Measurements from ENCODE around the gene VSIG2.

The VSIG2 gene

GRCh38 chr11:124751741-124752470, at the start of gene VSIG2:
Gene VSIG2, minus strand, starts transcription at chr11:124752255. Its CDS starts 118 bp downstream, at chr11:124752137.
- H3K9ac ChIP-seq (ENCODE audit: low read length), result no peak within 1 kb of the TSS
- H3K27me3 ChIP-seq (ENCODE audit: control insufficient read depth, insufficient read depth, low read length), result peaks cover 100% of the 10 kb centered on the region
- peak within 1 kb of the TSS; percentile 49 for H3K4me3 ChIP-seq (ENCODE audit: low read length)

GRCh38 chr11:124801014-124801413, 49.0 kb upstream of the VSIG2 start:
- Histone ChIP-seq H3K9me3 (ENCODE audit: control insufficient read depth, low read depth, low read length) (no peaks in the 10 kb centered on the region), H3K27me3 (ENCODE audit: control insufficient read depth, insufficient read depth, low read length) (no peaks in the 10 kb centered on the region), H3K27ac (ENCODE audit: low read length) (peak overlapping the region; percentile 48), H3K9ac (ENCODE audit: low read length) (peak overlapping the region; percentile 55), H3K4me1 (ENCODE audit: control insufficient read depth, low read depth, low read length) (peaks cover 16% of the 10 kb centered on the region), H3K4me3 (ENCODE audit: low read length) (peak overlapping the region; percentile 65), H3K36me3 (ENCODE audit: control insufficient read depth, low read depth, low read length) (no peaks in the 10 kb centered on the region)

More at GRCh38 chr11:124751741-124752470, at the start of gene VSIG2:
- H3K4me1 ChIP-seq (ENCODE audit: control insufficient read depth, low read depth, low read length), result peaks cover 9% of the 10 kb centered on the region
- H3K36me3 ChIP-seq (ENCODE audit: control insufficient read depth, low read depth, low read length), result no peaks in the 10 kb centered on the region
- H3K27ac ChIP-seq (ENCODE audit: low read length), result no peak within 1 kb of the TSS
- no peaks in the 10 kb centered on the region for H3K9me3 ChIP-seq (ENCODE audit: control insufficient read depth, low read depth, low read length)

- H3K9me3 ChIP-seq (ENCODE audit: control insufficient read depth, low read depth, low read length), result no peaks in the 10 kb centered on the region
- no peaks in the 10 kb centered on the region for H3K36me3 ChIP-seq (ENCODE audit: control insufficient read depth, low read depth, low read length)
- H3K4me3 ChIP-seq (ENCODE audit: low read length), result peak within 1 kb of the TSS; percentile 65
- H3K4me1 ChIP-seq (ENCODE audit: control insufficient read depth, low read depth, low read length), result peaks cover 16% of the 10 kb centered on the region
- peak within 1 kb of the TSS; percentile 55 for H3K9ac ChIP-seq (ENCODE audit: low read length)
- no peaks in the 10 kb centered on the region for H3K27me3 ChIP-seq (ENCODE audit: control insufficient read depth, insufficient read depth, low read length)
- peak within 1 kb of the TSS; percentile 48 for H3K27ac ChIP-seq (ENCODE audit: low read length)
Observed at GRCh38 chr11:124800226-124800929, 48.3 kb upstream of the VSIG2 start, which contains the start of gene MSANTD2. Gene MSANTD2, minus strand, starts transcription at chr11:124800406. Its CDS starts 26 bp downstream, at chr11:124800380.

GRCh38 chr11:124799348-124800225, 47.5 kb upstream of the VSIG2 start:
- Histone ChIP-seq H3K4me3 (ENCODE audit: low read length) (peak overlapping the region; percentile 65), H3K9me3 (ENCODE audit: control insufficient read depth, low read depth, low read length) (no peaks in the 10 kb centered on the region), H3K36me3 (ENCODE audit: control insufficient read depth, low read depth, low read length) (no peaks in the 10 kb centered on the region), H3K27me3 (ENCODE audit: control insufficient read depth, insufficient read depth, low read length) (no peaks in the 10 kb centered on the region), H3K27ac (ENCODE audit: low read length) (no peak overlapping the region), H3K4me1 (ENCODE audit: control insufficient read depth, low read depth, low read length) (peaks cover 16% of the 10 kb centered on the region), H3K9ac (ENCODE audit: low read length) (peak overlapping the region; percentile 55)

GRCh38 chr11:124798991-124799347, 46.9 kb upstream of the VSIG2 start:
- Histone ChIP-seq H3K4me3 (ENCODE audit: low read length) (peak overlapping the region; percentile 65), H3K9me3 (ENCODE audit: control insufficient read depth, low read depth, low read length) (no peaks in the 10 kb centered on the region), H3K9ac (ENCODE audit: low read length) (peak overlapping the region; percentile 55), H3K27me3 (ENCODE audit: control insufficient read depth, insufficient read depth, low read length) (no peaks in the 10 kb centered on the region), H3K4me1 (ENCODE audit: control insufficient read depth, low read depth, low read length) (peaks cover 19% of the 10 kb centered on the region), H3K27ac (ENCODE audit: low read length) (no peak overlapping the region), H3K36me3 (ENCODE audit: control insufficient read depth, low read depth, low read length) (no peaks in the 10 kb centered on the region)

- Histone ChIP-seq H3K9ac (ENCODE audit: low read length) (no peak overlapping the region), H3K4me3 (ENCODE audit: low read length) (no peak overlapping the region), H3K4me1 (ENCODE audit: control insufficient read depth, low read depth, low read length) (peaks cover 39% of the 10 kb centered on the region), H3K27me3 (ENCODE audit: control insufficient read depth, insufficient read depth, low read length) (no peaks in the 10 kb centered on the region), H3K36me3 (ENCODE audit: control insufficient read depth, low read depth, low read length) (no peaks in the 10 kb centered on the region), H3K27ac (ENCODE audit: low read length) (no peak overlapping the region), H3K9me3 (ENCODE audit: control insufficient read depth, low read depth, low read length) (no peaks in the 10 kb centered on the region)
Observed at GRCh38 chr11:124796312-124796711, 44.3 kb upstream of the VSIG2 start.

GRCh38 chr11:124793466-124794278, 41.6 kb upstream of the VSIG2 start:
- Histone ChIP-seq H3K4me1 (ENCODE audit: control insufficient read depth, low read depth, low read length) (peaks cover 31% of the 10 kb centered on the region), H3K4me3 (ENCODE audit: low read length) (peak overlapping the region; percentile 34)

GRCh38 chr11:124791626-124792341, 39.7 kb upstream of the VSIG2 start:
- Histone ChIP-seq H3K4me1 (ENCODE audit: control insufficient read depth, low read depth, low read length) (peaks cover 24% of the 10 kb centered on the region), H3K36me3 (ENCODE audit: control insufficient read depth, low read depth, low read length) (no peaks in the 10 kb centered on the region), H3K9ac (ENCODE audit: low read length) (no peak overlapping the region)

More at GRCh38 chr11:124793466-124794278, 41.6 kb upstream of the VSIG2 start:
- no peaks in the 10 kb centered on the region for H3K9me3 ChIP-seq (ENCODE audit: control insufficient read depth, low read depth, low read length)
- no peaks in the 10 kb centered on the region for H3K27me3 ChIP-seq (ENCODE audit: control insufficient read depth, insufficient read depth, low read length)
- no peak overlapping the region for H3K27ac ChIP-seq (ENCODE audit: low read length)
- no peaks in the 10 kb centered on the region for H3K36me3 ChIP-seq (ENCODE audit: control insufficient read depth, low read depth, low read length)
- H3K9ac ChIP-seq (ENCODE audit: low read length), result peak overlapping the region; percentile 5

GRCh38 chr11:124788521-124788920, 36.5 kb upstream of the VSIG2 start:
- no peaks in the 10 kb centered on the region for H3K36me3 ChIP-seq (ENCODE audit: control insufficient read depth, low read depth, low read length)
- H3K9me3 ChIP-seq (ENCODE audit: control insufficient read depth, low read depth, low read length), result no peaks in the 10 kb centered on the region
- no peak overlapping the region for H3K4me3 ChIP-seq (ENCODE audit: low read length)
- H3K27ac ChIP-seq (ENCODE audit: low read length), result no peak overlapping the region
- peaks cover 19% of the 10 kb centered on the region for H3K4me1 ChIP-seq (ENCODE audit: control insufficient read depth, low read depth, low read length)
- no peaks in the 10 kb centered on the region for H3K27me3 ChIP-seq (ENCODE audit: control insufficient read depth, insufficient read depth, low read length)
- no peak overlapping the region for H3K9ac ChIP-seq (ENCODE audit: low read length)

More at GRCh38 chr11:124791626-124792341, 39.7 kb upstream of the VSIG2 start:
- no peak overlapping the region for H3K4me3 ChIP-seq (ENCODE audit: low read length)
- H3K27me3 ChIP-seq (ENCODE audit: control insufficient read depth, insufficient read depth, low read length), result no peaks in the 10 kb centered on the region
- no peak overlapping the region for H3K27ac ChIP-seq (ENCODE audit: low read length)
- H3K9me3 ChIP-seq (ENCODE audit: control insufficient read depth, low read depth, low read length), result no peaks in the 10 kb centered on the region

- Histone ChIP-seq H3K4me3 (ENCODE audit: low read length) (no peak overlapping the region), H3K4me1 (ENCODE audit: control insufficient read depth, low read depth, low read length) (no peaks in the 10 kb centered on the region), H3K27ac (ENCODE audit: low read length) (no peak overlapping the region), H3K27me3 (ENCODE audit: control insufficient read depth, insufficient read depth, low read length) (no peaks in the 10 kb centered on the region), H3K36me3 (ENCODE audit: control insufficient read depth, low read depth, low read length) (no peaks in the 10 kb centered on the region), H3K9me3 (ENCODE audit: control insufficient read depth, low read depth, low read length) (no peaks in the 10 kb centered on the region), H3K9ac (ENCODE audit: low read length) (no peak overlapping the region)
Observed at GRCh38 chr11:124784051-124784450, 32.0 kb upstream of the VSIG2 start.

Data from iPS-18a (cell line).